B cell (primary cell): ENCODE measurements around the gene TRIM66. TPM values are rescaled to one million over a fixed set of nuclear protein-coding genes. Genes with fewer than 3 reads are reported as not detected.

Experiments
- ATAC-seq: fragments of 200-7000 bp; cut with Tn5 transposase; one replicate; pipeline ENCODE4 v1.10.0; 2021; ENCODE audit warnings: low read depth, mild to moderate bottlenecking, moderate number of reproducible peaks, moderate library complexity
- CTCF ChIA-PET: fragments of 350-600 bp; sonication (Branson Sonifier 250); formaldehyde crosslinking; loops from one replicate; lab custom pipeline; 2021; ENCODE audit warnings: antibody characterized with exemption, inconsistent platforms; lab: Charles Lee
- POLR2A ChIA-PET: fragments of 350-600 bp; sonication (Branson Sonifier 250); formaldehyde crosslinking; loops from one replicate; lab custom pipeline; 2021; ENCODE audit warnings: antibody characterized with exemption; lab: Charles Lee
- DNase-seq: peaks from one replicate; pipeline ENCODE4 v3.0.0; 2013
- H2AFZ ChIP-seq: 2 replicates; pipeline ENCODE4 v1.6.1; 2012; ENCODE audit warnings: mild to moderate bottlenecking, low read depth, low read length; ENCODE audit not compliant: insufficient read depth, poor library complexity, severe bottlenecking
- H3K27ac ChIP-seq, 2 donors: 1 replicate in 1 of 2; 2 replicates in 1 of 2; pipeline ENCODE4 v1.5.1; 2012 to 2013; ENCODE audit warnings: low read length in 2 of 2, mild to moderate bottlenecking in 2 of 2, moderate library complexity in 1 of 2
- H3K27me3 ChIP-seq, 4 experiments: fragments of 200-600 bp in 1 of 4; sonication (generic) in 1 of 4; replicated peaks in 1 of 4; 1 replicate in 2 of 4; 2 replicates in 2 of 4; pipeline versions ENCODE4 v1.6.1 to v1.7.0; 2013 to 2016; ENCODE audit warnings: low read length in 3 of 4, mild to moderate bottlenecking in 2 of 4, mixed read lengths in 1 of 4, moderate library complexity in 1 of 4; ENCODE audit not compliant: insufficient read depth in 4 of 4, control insufficient read depth in 3 of 4; ENCODE audit errors: control extremely low read depth in 1 of 4
- H3K36me3 ChIP-seq, 2 experiments: replicated peaks in 1 of 2; 1 replicate in 1 of 2; 2 replicates in 1 of 2; pipeline versions ENCODE4 v1.6.1 to v1.7.1; 2013; ENCODE audit warnings: low read length in 1 of 2; ENCODE audit not compliant: insufficient read depth in 2 of 2, control insufficient read depth in 1 of 2; ENCODE audit errors: control extremely low read depth in 1 of 2, extremely low read depth in 1 of 2
- H3K4me1 ChIP-seq, 2 donors: fragments of 200-600 bp in 1 of 2; sonication (generic) in 1 of 2; 1 replicate in 1 of 2; 2 replicates in 1 of 2; pipeline versions ENCODE4 v1.5.1 to v1.6.1; 2013 to 2017; ENCODE audit warnings: low read length in 2 of 2; ENCODE audit not compliant: control insufficient read depth in 2 of 2, insufficient read depth in 2 of 2
- H3K4me2 ChIP-seq: replicated peaks from 2 replicates; pipeline ENCODE3; 2012; ENCODE audit warnings: mild to moderate bottlenecking, low read depth, low read length; ENCODE audit not compliant: poor library complexity, severe bottlenecking
- H3K4me3 ChIP-seq, 5 experiments: fragments of 200-600 bp in 1 of 5; sonication (generic) in 1 of 5; 1 replicate in 3 of 5; 2 replicates in 2 of 5; pipeline versions ENCODE4 v1.5.1 to v1.7.0; 2011 to 2016; ENCODE audit warnings: low read length in 4 of 5, mild to moderate bottlenecking in 4 of 5, low read depth in 2 of 5, control low read depth in 1 of 5, moderate library complexity in 1 of 5; ENCODE audit not compliant: insufficient read depth in 1 of 5; ENCODE audit errors: control extremely low read depth in 1 of 5, extremely low read depth in 1 of 5
- H3K79me2 ChIP-seq: fragments of 200-600 bp; sonication (generic); one replicate; pipeline ENCODE4 v1.6.0; 2016; ENCODE audit warnings: low read length; ENCODE audit not compliant: control insufficient read depth, insufficient read depth
- H3K9ac ChIP-seq: fragments of 200-600 bp; sonication (generic); 2 replicates; pipeline ENCODE4 v1.6.1; 2017; ENCODE audit warnings: mild to moderate bottlenecking, low read length, moderate library complexity
- H3K9me3 ChIP-seq, 3 donors: one replicate each; pipeline versions ENCODE4 v1.6.1 to v1.7.1; 2013; ENCODE audit warnings: low read length in 2 of 3; ENCODE audit not compliant: control insufficient read depth in 2 of 3, insufficient read depth in 1 of 3; ENCODE audit errors: control extremely low read depth in 1 of 3
- H4K20me1 ChIP-seq: 2 replicates; pipeline ENCODE4 v1.6.0; 2012; ENCODE audit warnings: mild to moderate bottlenecking, low read length; ENCODE audit not compliant: insufficient read depth, control insufficient read depth, poor library complexity, severe bottlenecking
- H3K27ac Mint-ChIP-seq: one replicate; pipeline ENCODE4 v1.8.0; 2021; ENCODE audit warnings: mixed read lengths
- H3K27me3 Mint-ChIP-seq: one replicate; pipeline ENCODE4 v1.8.0; 2021; ENCODE audit warnings: mixed read lengths
- H3K4me1 Mint-ChIP-seq: one replicate; pipeline ENCODE4 v1.8.0; 2021; ENCODE audit warnings: mixed read lengths
- H3K4me3 Mint-ChIP-seq: one replicate; pipeline ENCODE4 v1.8.0; 2021; ENCODE audit warnings: mixed read lengths
- H3K9me3 Mint-ChIP-seq: one replicate; pipeline ENCODE4 v1.8.0; 2022; ENCODE audit warnings: mixed read lengths; ENCODE audit not compliant: insufficient read depth
- CTCF ChIP-seq: fragments of 200-600 bp; IDR thresholded peaks from one replicate; pipeline ENCODE4 v1.8.0; 2022; ENCODE audit warnings: antibody characterized with exemption, mild to moderate bottlenecking
- EZH2 ChIP-seq: IDR thresholded peaks from 2 replicates; pipeline ENCODE4 v1.6.1; 2012; ENCODE audit warnings: borderline replicate concordance, low read depth, mild to moderate bottlenecking, moderate library complexity, low read length; ENCODE audit not compliant: insufficient read depth, poor library complexity, severe bottlenecking
- WGBS: methylation state at CpG from one replicate; pipeline ENCODE4 v1.1.5; 2013; ENCODE audit warnings: missing lambda C conversion rate; ENCODE audit not compliant: insufficient coverage; 5-methylcytosine and 5-hydroxymethylcytosine counted together
- intact Hi-C: fragments of 100-400 bp; cut with micrococcal nuclease; formaldehyde crosslinking; loops from one replicate; pipeline ENCODE4 v1.10.0; 2022
- polyA plus RNA-seq: library from polyadenylated mRNA; depleted of rRNA; stranded (reverse); fragments of >200 nt; gene quantifications from 2 replicates; pipeline ENCODE4 v1.2.3, GENCODE V29; 2012
- total RNA-seq, 2 donors: library from RNA; stranded (reverse); fragments of 120-200 nt in 1 of 2; gene quantifications; 1 replicate in 1 of 2; 2 replicates in 1 of 2; pipeline versions ENCODE4 v1.2.3 to v1.2.4, GENCODE V29; 2013 to 2022

The TRIM66 gene
- total and polyA plus RNA-seq, 2 donors (not counting 1 experiment from before 2014, with no cell fraction given) = 11.1 to 21.1 TPM

DNA sequence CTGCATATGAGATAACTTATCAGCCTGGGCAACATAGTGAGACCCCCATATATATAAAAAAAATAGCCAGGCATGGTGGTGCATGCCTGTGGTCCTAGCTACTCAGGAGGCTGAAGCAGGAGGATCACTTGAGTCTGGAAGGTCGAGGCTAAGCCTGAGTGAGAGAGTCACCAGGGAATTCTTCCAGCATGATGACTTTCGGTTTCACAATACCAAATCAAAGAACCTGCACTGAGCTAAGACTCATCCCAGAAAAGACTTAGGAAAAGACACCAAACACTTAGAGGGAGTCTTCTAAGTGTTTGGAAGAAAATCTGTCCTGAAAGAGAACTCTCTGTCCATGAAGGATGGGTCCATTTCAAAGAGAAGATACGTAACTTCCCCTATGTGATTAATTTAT, 101.2 kb downstream of the TRIM66 start:
- TF ChIP-seq CTCF (no peak), EZH2 (no peak)
- intact Hi-C loops = no loop called here
- H3K9me3 Mint-ChIP-seq = peaks cover 12% of the 10 kb centered on the region
- WGBS = 60% methylated on average over 1 of the region's 3 CpGs
- H3K36me3 ChIP-seq = no peaks in the 10 kb centered on the region
- H3K27me3 ChIP-seq = no peaks in the 10 kb centered on the region
- H3K4me2 ChIP-seq = no peak overlapping the region
- ChIA-PET CTCF (interaction anchor here (0.7 kb wide), 1 partner anchor 340 kb away, joined by 3 read pairs; no protein-coding TSS in a partner anchor), POLR2A (no interaction called here)
- no peak overlapping the region for H3K27ac Mint-ChIP-seq
- H2AFZ ChIP-seq = no peak overlapping the region
- H3K4me1 Mint-ChIP-seq = peaks cover 4% of the 10 kb centered on the region
- H4K20me1 ChIP-seq = no peaks in the 10 kb centered on the region
- no peak for DNase-seq
- peaks cover 0 to 7% (median 4%) of the 10 kb centered on the region in 3 donors for H3K9me3 ChIP-seq
- no peaks in the 10 kb centered on the region for H3K4me1 ChIP-seq
- H3K9ac ChIP-seq = no peak overlapping the region
- H3K4me3 Mint-ChIP-seq = no peak overlapping the region
- H3K79me2 ChIP-seq = no peaks in the 10 kb centered on the region
- no peak overlapping the region for H3K27ac ChIP-seq
- no peaks in the 10 kb centered on the region for H3K27me3 Mint-ChIP-seq
- H3K4me3 ChIP-seq = no peak overlapping the region
- no peak for ATAC-seq

- no peaks in the 10 kb centered on the region for H3K27me3 Mint-ChIP-seq
- Histone ChIP-seq H3K4me2 (no peak overlapping the region), H3K4me1 (no peaks in the 10 kb centered on the region), H3K9ac (no peak overlapping the region), H3K79me2 (no peaks in the 10 kb centered on the region), H3K27ac (no peak overlapping the region), H3K27me3 (no peaks in the 10 kb centered on the region), H2AFZ (no peak overlapping the region), H4K20me1 (no peaks in the 10 kb centered on the region), H3K4me3 (no peak overlapping the region), H3K36me3 (no peaks in the 10 kb centered on the region), H3K9me3 (peaks cover 0 to 7% (median 4%) of the 10 kb centered on the region in 3 donors)
- CTCF ChIA-PET = interaction anchor here (2.9 kb wide), 1 partner anchor 12 kb away, joined by 17 read pairs; no protein-coding TSS in a partner anchor
- DNase-seq (no peak), ATAC-seq (no peak)
- no peak overlapping the region for H3K27ac Mint-ChIP-seq
- peaks cover 12% of the 10 kb centered on the region for H3K9me3 Mint-ChIP-seq
- TF ChIP-seq CTCF (no peak), EZH2 (no peak)
- WGBS = no CpG with 5 or more reads among the region's 2 CpGs
- H3K4me3 Mint-ChIP-seq = no peak overlapping the region
- peaks cover 4% of the 10 kb centered on the region for H3K4me1 Mint-ChIP-seq
- intact Hi-C loops = no loop called here
- POLR2A ChIA-PET = no interaction called here
Observed at GRCh38 chr11:8577791-8578581, 104.5 kb downstream of the TRIM66 start.
